ENCODE results near the gene SPAST.

DNA sequence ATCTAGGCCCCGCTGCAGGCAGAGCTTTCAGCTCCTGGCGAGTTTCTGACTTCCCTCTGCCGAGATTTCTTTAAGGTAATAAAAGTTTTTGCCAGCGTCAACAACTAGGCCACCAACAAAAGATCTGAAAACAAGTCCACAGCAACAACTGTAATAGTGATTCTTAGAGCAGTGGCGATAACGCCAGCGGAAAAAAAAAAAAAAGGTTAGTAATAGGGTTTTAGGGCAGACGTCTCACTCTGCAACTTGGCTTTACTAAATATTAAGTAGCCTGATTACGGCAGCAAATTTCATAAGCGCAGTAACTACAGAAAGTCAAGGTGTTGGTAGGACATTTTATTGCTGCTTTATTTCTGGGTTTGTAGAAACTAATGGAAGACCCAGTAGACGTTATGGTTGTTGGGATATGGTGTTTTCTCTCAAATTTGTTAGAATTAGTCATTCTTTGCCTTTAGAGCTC is 102.8 kb downstream of the SPAST start:
- TF ChIP-seq ATF7 (IDR thresholded peaks at IDR 0.05) (no peak), ATF7 (CRISPR knock-in tag; IDR thresholded peaks at IDR 0.05) (no peak)
- TF ChIP-seq, protein P1, sequence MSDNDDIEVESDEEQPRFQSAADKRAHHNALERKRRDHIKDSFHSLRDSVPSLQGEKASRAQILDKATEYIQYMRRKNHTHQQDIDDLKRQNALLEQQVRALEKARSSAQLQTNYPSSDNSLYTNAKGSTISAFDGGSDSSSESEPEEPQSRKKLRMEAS (IDR thresholded peaks at IDR 0.05) = no peak

Data from HepG2 (cell line).